Trophoblast cell (in vitro differentiated cells and primary cell): Measurements from ENCODE around the gene RAD51C.
"Not testable (repeated sequence)": the region's sequence is repeated elsewhere in the genome, so short reads cannot be mapped to it uniquely, and the experiment has no call there.

Experiments used
- DNase-seq, 2 donors: peaks; one replicate each; pipeline ENCODE4 v3.0.0-alpha.2; 2016
- H2AFZ ChIP-seq: 2 replicates; pipeline ENCODE4 v1.6.1; 2013; ENCODE audit warnings: low read length, moderate library complexity, mild to moderate bottlenecking; ENCODE audit not compliant: insufficient read depth, poor library complexity
- H2AK5ac ChIP-seq: 2 replicates; pipeline ENCODE4 v1.6.1; 2013; ENCODE audit warnings: mild to moderate bottlenecking, low read length
- H2BK120ac ChIP-seq: 2 replicates; pipeline ENCODE4 v1.6.1; 2013; ENCODE audit warnings: low read length, mild to moderate bottlenecking, moderate library complexity; ENCODE audit not compliant: insufficient read depth, poor library complexity
- H2BK12ac ChIP-seq: 2 replicates; pipeline ENCODE4 v1.6.1; 2013; ENCODE audit warnings: mild to moderate bottlenecking, low read length, moderate library complexity
- H2BK5ac ChIP-seq: 2 replicates; pipeline ENCODE4 v1.6.1; 2013; ENCODE audit warnings: low read length, low read depth, moderate library complexity, mild to moderate bottlenecking; ENCODE audit not compliant: poor library complexity
- H3K14ac ChIP-seq: 2 replicates; pipeline ENCODE4 v1.6.1; 2013; ENCODE audit warnings: mild to moderate bottlenecking, low read length
- H3K18ac ChIP-seq: 2 replicates; pipeline ENCODE4 v1.6.1; 2013; ENCODE audit warnings: mild to moderate bottlenecking, low read length
- H3K23ac ChIP-seq: 2 replicates; pipeline ENCODE4 v1.6.1; 2013; ENCODE audit warnings: low read length
- H3K27ac ChIP-seq: 2 replicates; pipeline ENCODE4 v1.5.1; 2013; ENCODE audit warnings: low read depth, mild to moderate bottlenecking, inconsistent platforms, low read length, moderate library complexity
- H3K27me3 ChIP-seq: 2 replicates; pipeline ENCODE4 v1.6.1; 2013; ENCODE audit warnings: inconsistent platforms, mild to moderate bottlenecking, low read length, moderate library complexity; ENCODE audit not compliant: insufficient read depth
- H3K36me3 ChIP-seq, 2 experiments: 1 replicate in 1 of 2; 2 replicates in 1 of 2; pipeline ENCODE4 v1.6.1; 2013; ENCODE audit warnings: low read length in 2 of 2, mild to moderate bottlenecking in 2 of 2, moderate library complexity in 1 of 2; ENCODE audit not compliant: insufficient read depth in 2 of 2, control insufficient read depth in 1 of 2
- H3K4ac ChIP-seq: 2 replicates; pipeline ENCODE4 v1.6.1; 2013; ENCODE audit warnings: low read depth, mild to moderate bottlenecking, low read length, moderate library complexity
- H3K4me1 ChIP-seq, 2 experiments: 1 replicate in 1 of 2; 2 replicates in 1 of 2; pipeline ENCODE4 v1.6.1; 2013; ENCODE audit warnings: low read length in 2 of 2, mild to moderate bottlenecking in 2 of 2, moderate library complexity in 1 of 2; ENCODE audit not compliant: insufficient read depth in 2 of 2, control insufficient read depth in 1 of 2
- H3K4me2 ChIP-seq: 2 replicates; pipeline ENCODE4 v1.6.1; 2013; ENCODE audit warnings: inconsistent platforms, mild to moderate bottlenecking, low read length, moderate library complexity
- H3K4me3 ChIP-seq: 2 replicates; pipeline ENCODE4 v1.5.1; 2013; ENCODE audit warnings: mild to moderate bottlenecking, low read depth, low read length, inconsistent platforms
- H3K79me1 ChIP-seq: one replicate; pipeline ENCODE4 v1.6.1; 2013; ENCODE audit warnings: low read length
- H3K79me2 ChIP-seq: 2 replicates; pipeline ENCODE4 v1.6.1; 2013; ENCODE audit warnings: low read length, mild to moderate bottlenecking; ENCODE audit not compliant: control insufficient read depth, insufficient read depth, poor library complexity
- H3K9ac ChIP-seq: 2 replicates; pipeline ENCODE4 v1.6.1; 2013; ENCODE audit warnings: mild to moderate bottlenecking, low read length
- H3K9me3 ChIP-seq: 2 replicates; pipeline ENCODE4 v1.6.1; 2013; ENCODE audit warnings: low read depth, mild to moderate bottlenecking, control low read depth, inconsistent platforms, low read length; ENCODE audit not compliant: insufficient read depth
- H4K12ac ChIP-seq: 2 replicates; pipeline ENCODE4 v1.6.1; 2013; ENCODE audit warnings: low read depth, mild to moderate bottlenecking, low read length, moderate library complexity
- H4K8ac ChIP-seq: 2 replicates; pipeline ENCODE4 v1.6.1; 2013; ENCODE audit warnings: low read depth, mild to moderate bottlenecking, low read length, moderate library complexity
- H4K91ac ChIP-seq: one replicate; pipeline ENCODE4 v1.6.1; 2013; ENCODE audit warnings: low read depth, mild to moderate bottlenecking, low read length, moderate library complexity
- WGBS: extraction: QIAGEN DNeasy Blood & Tissue Kit; methylation state at CpG from one replicate; pipeline ENCODE4 v1.1.7; 2013; ENCODE audit warnings: missing lambda C conversion rate; ENCODE audit not compliant: insufficient read length, insufficient coverage; ENCODE audit errors: extremely low coverage; 5-methylcytosine and 5-hydroxymethylcytosine counted together

Gene RAD51C

DNA sequence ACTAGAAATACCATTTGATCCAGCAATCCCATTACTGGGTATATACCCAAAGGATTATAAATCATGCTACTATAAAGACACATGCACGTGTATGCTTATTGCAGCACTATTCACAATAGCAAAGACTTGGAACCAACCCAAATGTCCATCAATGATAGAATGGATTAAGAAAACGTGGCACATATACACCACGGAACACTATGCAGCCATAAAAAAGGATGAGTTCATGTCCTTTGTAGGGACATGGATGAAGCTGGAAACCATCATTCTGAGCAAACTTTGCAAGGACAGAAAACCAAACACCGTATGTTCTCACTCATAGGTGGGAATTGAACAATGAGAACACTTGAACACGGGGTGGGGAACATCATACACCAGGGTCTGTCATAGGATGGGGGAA lies 14.1 kb upstream of the RAD51C start:
- WGBS, result no CpG with 5 or more reads among the region's 5 CpGs
- not testable (repeated sequence) for H3K4me3 ChIP-seq, H2BK12ac ChIP-seq, H3K9me3 ChIP-seq, H3K23ac ChIP-seq, H3K18ac ChIP-seq, H2AK5ac ChIP-seq, H2BK120ac ChIP-seq, H3K36me3 ChIP-seq, H3K27ac ChIP-seq, H2BK5ac ChIP-seq, H4K12ac ChIP-seq, H3K79me2 ChIP-seq, H4K91ac ChIP-seq, H3K4ac ChIP-seq, H3K4me1 ChIP-seq, DNase-seq, H3K9ac ChIP-seq, H4K8ac ChIP-seq, H3K14ac ChIP-seq, H3K27me3 ChIP-seq, H3K79me1 ChIP-seq, H3K4me2 ChIP-seq, H2AFZ ChIP-seq

DNA sequence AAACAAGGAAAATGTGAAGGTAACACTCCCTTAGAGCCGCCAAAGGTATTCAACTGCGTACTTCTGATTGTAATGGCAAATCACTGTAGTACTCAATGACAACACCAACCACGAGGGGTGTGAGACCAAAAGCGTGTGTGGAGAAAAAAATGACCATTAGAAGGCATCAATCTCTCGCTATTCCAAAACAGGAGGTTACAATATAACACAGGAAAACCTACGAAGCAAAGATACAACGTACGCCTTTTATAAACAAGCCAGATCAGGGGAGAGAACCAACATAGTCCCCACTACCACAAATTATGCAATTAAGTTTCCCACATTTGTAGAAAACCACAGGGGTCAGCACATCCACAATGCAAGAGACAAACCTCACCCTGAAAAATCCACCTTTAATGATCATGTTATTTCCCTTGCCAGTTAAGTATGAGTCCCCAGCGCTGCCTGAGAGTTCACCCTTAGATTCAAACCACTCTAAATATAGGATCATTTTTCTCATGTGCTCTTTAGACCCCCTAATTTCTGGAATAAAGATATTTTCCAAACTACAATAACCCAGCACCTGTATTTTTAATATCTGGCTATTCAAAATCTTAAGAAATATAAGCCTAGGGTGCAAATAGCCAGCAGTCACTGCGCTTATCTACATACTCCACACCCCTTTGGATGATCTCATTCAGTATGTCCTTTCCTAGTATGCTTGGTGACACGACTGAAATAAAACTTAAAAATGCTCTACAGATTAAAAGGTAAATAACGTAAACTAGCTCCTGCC lies 13.0 kb upstream of the RAD51C start:
- Histone ChIP-seq H3K9me3 (no peaks in the 10 kb centered on the region), H3K9ac (no peak overlapping the region), H3K27me3 (no peaks in the 10 kb centered on the region), H3K4me2 (no peak overlapping the region), H3K4ac (no peak overlapping the region), H3K79me1 (peaks cover 1% of the 10 kb centered on the region), H3K18ac (no peak overlapping the region), H4K8ac (no peak overlapping the region), H4K91ac (no peak overlapping the region), H3K23ac (no peak overlapping the region), H3K79me2 (no peaks in the 10 kb centered on the region), H2AK5ac (no peak overlapping the region), H2BK5ac (no peak overlapping the region), H2AFZ (no peak overlapping the region), H3K36me3 (no peaks in the 10 kb centered on the region), H3K4me3 (no peak overlapping the region), H3K4me1 (peaks cover 0 to 2% of the 10 kb centered on the region in 2 experiments), H2BK120ac (no peak overlapping the region), H3K14ac (no peak overlapping the region), H2BK12ac (no peak overlapping the region), H4K12ac (no peak overlapping the region), H3K27ac (no peak overlapping the region)
- peak; percentile 71 to 93 for DNase-seq
- WGBS, result no CpG with 5 or more reads among the region's 12 CpGs

DNA sequence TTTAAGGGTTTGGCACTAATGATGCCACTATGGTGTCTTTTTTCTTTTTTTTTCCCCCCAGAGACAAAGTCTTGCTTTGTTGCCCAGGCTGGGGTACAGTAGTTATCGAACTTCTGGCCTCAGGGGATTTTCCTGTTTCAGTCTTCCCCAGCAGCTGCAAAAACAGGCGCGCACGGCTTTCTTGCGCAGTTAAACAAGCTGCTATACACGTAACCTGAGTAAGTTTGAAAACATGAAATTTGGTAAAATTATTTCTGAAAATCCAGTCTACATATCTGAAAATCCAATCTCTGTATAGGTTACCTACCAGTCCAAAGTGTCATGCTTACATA lies 12.4 kb upstream of the RAD51C start:
- Histone ChIP-seq H3K27me3 (no peaks in the 10 kb centered on the region), H3K27ac (no peak overlapping the region), H3K9ac (no peak overlapping the region), H4K8ac (peak overlapping the region; percentile 19), H3K4me1 (peaks cover 0 to 2% of the 10 kb centered on the region in 2 experiments), H3K4me3 (no peak overlapping the region), H3K9me3 (no peaks in the 10 kb centered on the region), H3K36me3 (no peaks in the 10 kb centered on the region), H3K23ac (no peak overlapping the region), H4K91ac (no peak overlapping the region), H3K14ac (no peak overlapping the region), H3K79me1 (peaks cover 1% of the 10 kb centered on the region), H2BK120ac (no peak overlapping the region), H2BK5ac (no peak overlapping the region), H3K79me2 (no peaks in the 10 kb centered on the region), H3K4me2 (no peak overlapping the region), H3K18ac (no peak overlapping the region), H4K12ac (no peak overlapping the region), H3K4ac (no peak overlapping the region), H2BK12ac (no peak overlapping the region), H2AK5ac (no peak overlapping the region), H2AFZ (no peak overlapping the region)
- DNase-seq, result peak; percentile 71 to 86
- no CpG with 5 or more reads among the region's 6 CpGs for WGBS

DNA sequence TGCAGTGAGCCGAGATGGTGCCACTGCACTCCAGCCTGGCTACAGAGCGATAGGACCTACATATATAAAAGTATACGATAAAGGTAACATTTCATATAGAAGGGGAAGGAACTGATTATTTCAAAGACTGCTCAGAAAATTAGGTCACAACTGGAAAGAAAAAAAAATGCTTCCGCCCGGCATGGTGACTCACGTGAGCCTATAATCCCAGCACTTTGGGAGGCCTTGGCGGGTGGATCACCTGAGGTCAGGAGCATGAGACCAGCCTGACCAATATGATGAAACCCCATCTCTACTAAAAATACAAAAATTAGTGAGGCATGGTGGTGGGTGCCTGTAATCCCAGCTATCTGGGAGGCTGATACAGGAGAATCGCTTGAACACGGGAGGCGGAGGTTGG lies 8.4 kb upstream of the RAD51C start:
- Histone ChIP-seq H3K9me3 (no peaks in the 10 kb centered on the region), H4K91ac (no peak overlapping the region), H3K27ac (no peak overlapping the region), H2AFZ (no peak overlapping the region), H3K4me2 (no peak overlapping the region), H3K18ac (no peak overlapping the region), H2BK5ac (no peak overlapping the region), H3K9ac (no peak overlapping the region), H2BK120ac (no peak overlapping the region), H3K36me3 (no peaks in the 10 kb centered on the region), H4K12ac (no peak overlapping the region), H3K79me2 (no peaks in the 10 kb centered on the region), H3K23ac (no peak overlapping the region), H3K27me3 (no peaks in the 10 kb centered on the region), H3K14ac (no peak overlapping the region), H2BK12ac (no peak overlapping the region), H3K4me3 (no peak overlapping the region), H3K4me1 (peaks cover 6 to 8% of the 10 kb centered on the region in 2 experiments), H2AK5ac (no peak overlapping the region), H3K4ac (no peak overlapping the region), H4K8ac (no peak overlapping the region), H3K79me1 (peaks cover 5% of the 10 kb centered on the region)
- WGBS, result no CpG with 5 or more reads among the region's 10 CpGs
- DNase-seq, result peak; percentile 61 to 72
